ENCODE data around the gene CYP24A1.

CYP24A1 gene

DNA sequence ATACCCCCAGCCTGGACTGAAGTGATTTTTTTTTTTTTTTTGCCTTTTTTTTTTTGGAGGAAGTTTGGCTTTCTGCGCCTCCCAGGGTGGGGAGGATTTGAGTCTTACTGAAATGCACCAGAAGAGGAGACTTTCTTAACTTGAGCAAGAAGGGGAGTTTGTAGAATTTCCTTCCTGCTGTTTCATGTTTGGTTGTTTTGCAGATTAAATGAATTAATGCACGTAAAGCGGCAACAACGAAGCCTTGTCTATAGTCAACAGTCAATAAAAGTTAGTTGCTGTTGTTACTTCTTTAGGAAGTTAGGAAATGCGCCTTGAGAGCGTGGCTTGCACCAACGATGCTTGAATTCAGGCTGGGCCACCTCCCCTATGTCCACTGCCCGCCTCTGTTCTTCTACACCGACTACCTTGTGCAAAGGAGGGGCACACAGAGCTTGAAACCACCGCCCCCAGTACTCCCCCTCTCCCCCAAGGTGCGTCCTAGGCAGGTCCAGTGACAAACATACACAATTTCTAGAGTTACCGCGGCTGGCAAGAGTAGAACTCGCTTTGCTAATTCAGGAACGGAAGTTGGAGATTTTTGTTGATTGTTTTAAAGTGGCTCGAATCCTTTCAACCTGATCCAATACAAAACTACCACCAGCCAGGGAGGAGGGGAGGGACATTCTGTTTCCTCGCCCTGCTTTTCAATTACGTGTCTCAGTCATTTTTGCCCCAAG lies 830 bp upstream of the CYP24A1 start:
- TF ChIP-seq, protein P1, sequence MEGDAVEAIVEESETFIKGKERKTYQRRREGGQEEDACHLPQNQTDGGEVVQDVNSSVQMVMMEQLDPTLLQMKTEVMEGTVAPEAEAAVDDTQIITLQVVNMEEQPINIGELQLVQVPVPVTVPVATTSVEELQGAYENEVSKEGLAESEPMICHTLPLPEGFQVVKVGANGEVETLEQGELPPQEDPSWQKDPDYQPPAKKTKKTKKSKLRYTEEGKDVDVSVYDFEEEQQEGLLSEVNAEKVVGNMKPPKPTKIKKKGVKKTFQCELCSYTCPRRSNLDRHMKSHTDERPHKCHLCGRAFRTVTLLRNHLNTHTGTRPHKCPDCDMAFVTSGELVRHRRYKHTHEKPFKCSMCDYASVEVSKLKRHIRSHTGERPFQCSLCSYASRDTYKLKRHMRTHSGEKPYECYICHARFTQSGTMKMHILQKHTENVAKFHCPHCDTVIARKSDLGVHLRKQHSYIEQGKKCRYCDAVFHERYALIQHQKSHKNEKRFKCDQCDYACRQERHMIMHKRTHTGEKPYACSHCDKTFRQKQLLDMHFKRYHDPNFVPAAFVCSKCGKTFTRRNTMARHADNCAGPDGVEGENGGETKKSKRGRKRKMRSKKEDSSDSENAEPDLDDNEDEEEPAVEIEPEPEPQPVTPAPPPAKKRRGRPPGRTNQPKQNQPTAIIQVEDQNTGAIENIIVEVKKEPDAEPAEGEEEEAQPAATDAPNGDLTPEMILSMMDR (conservative IDR thresholded peaks at IDR 0.05; ENCODE audit: low read length), result no peak
- no peak overlapping the region for H3K4me3 ChIP-seq (ENCODE audit: low read length)
- DNase-seq (ENCODE audit: low read depth), result no peak

DNA sequence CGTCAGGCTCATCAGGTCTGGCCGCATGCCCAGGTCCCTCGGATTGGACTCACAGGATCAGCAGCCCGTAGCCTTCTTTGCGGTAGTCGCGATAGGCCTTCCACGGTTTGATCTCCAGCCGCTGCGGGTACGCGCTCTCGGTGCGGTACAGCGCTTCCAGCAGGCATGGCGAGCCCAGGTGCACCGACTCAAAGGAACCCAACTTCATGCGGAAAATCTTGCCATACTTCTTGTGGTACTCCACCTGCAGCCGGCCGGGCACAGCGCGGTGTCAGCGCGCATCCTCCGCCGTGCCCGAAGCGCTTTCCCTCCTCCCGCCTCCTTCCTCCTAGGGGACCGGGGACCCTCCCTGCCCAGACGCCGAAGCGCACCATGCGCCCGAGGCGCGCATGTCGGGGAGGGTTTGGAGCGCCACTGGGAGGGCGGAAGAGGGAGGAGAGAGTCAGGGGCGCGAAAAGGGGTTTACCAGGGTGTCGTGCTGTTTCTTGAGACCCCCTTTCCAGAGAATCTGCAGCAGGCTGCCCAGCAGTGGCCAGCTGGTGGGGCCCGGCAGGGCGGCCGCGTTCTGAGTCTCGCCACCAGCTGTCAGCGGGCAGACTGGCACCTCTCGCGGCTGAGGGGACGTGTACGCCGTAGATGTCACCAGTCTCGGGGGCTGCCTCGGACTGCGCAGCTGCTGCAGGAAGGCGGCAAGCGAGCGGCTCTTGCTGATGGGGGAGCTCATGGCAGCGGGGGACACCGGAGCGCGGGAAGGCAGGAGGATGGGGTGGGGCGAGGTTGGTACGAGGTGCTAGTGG lies 732 bp downstream of the CYP24A1 start:
- TF ChIP-seq, protein P1 (conservative IDR thresholded peaks at IDR 0.05; ENCODE audit: low read length), result no peak
- peak overlapping the region; percentile 35 for H3K4me3 ChIP-seq (ENCODE audit: low read length)

DNA sequence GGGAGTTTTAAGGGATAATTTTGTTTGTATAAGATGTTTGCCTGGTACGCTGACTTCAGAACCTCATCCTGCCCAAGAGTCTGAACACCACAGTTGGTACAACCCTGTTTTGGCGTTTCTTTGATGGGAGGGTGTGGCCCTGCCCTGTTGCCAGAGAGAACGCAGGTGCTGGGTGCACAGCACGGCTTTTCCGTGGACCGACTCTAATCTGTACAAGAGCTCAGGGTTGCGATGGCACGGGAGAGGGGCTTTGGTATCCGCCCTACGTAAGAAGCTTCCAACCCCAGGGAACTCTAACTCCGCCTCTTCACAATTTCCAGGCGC lies 1.3 kb downstream of the CYP24A1 start:
- DNase-seq (ENCODE audit: low read depth), result no peak
- H3K4me3 ChIP-seq (ENCODE audit: low read length), result no peak overlapping the region
- TF ChIP-seq, protein P1 (conservative IDR thresholded peaks at IDR 0.05; ENCODE audit: low read length), result no peak

More for the DNA sequence above, 732 bp downstream of the CYP24A1 start:
- no peak for DNase-seq (ENCODE audit: low read depth)

DNA sequence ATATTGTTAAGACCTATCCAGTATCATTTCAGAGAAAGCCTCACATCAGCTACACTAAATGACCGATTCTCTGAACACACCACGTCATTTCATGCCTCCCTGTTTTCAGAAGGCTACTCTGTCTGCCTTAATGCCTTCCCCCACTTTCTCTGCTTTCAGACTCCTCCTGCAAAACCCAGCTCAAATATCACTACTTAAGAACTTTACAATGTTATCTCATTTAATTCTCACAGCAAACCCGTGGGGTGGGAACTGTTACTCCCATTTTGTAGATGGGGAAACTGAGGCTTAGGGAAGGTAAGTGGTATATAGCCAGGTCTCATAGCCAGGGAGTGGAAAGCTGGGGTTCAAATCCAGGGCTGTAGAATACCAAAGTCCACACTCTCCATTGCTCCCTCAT lies 2.8 kb downstream of the CYP24A1 start:
- DNase-seq (ENCODE audit: low read depth), result no peak
- TF ChIP-seq, protein P1 (conservative IDR thresholded peaks at IDR 0.05; ENCODE audit: low read length), result no peak

DNA sequence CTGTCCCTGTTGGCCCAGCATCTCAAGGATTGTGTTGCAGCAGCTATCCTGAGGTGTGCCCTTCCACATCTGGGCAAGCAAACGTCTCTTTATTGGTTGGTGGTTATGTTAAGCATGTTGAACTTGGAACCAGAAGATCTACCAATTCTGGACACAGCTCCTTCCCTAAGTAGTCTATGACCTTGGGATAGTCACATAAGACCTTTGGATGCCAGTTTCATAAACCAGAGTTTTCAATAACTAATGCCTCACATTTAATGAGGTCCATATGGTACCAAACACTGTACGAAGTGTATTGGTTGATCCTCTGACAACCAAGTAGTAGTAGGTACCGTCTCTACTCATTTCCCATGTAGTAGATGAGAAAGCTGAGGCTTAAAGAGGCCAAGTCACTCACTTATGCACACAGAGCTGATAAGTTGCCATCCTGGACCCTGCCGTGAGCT lies 3.7 kb downstream of the CYP24A1 start:
- no peak overlapping the region for H3K4me3 ChIP-seq (ENCODE audit: low read length)
- DNase-seq (ENCODE audit: low read depth), result no peak
- TF ChIP-seq, protein P1 (conservative IDR thresholded peaks at IDR 0.05; ENCODE audit: low read length), result no peak

More for the DNA sequence above, 2.8 kb downstream of the CYP24A1 start:
- no peak overlapping the region for H3K4me3 ChIP-seq (ENCODE audit: low read length)

DNA sequence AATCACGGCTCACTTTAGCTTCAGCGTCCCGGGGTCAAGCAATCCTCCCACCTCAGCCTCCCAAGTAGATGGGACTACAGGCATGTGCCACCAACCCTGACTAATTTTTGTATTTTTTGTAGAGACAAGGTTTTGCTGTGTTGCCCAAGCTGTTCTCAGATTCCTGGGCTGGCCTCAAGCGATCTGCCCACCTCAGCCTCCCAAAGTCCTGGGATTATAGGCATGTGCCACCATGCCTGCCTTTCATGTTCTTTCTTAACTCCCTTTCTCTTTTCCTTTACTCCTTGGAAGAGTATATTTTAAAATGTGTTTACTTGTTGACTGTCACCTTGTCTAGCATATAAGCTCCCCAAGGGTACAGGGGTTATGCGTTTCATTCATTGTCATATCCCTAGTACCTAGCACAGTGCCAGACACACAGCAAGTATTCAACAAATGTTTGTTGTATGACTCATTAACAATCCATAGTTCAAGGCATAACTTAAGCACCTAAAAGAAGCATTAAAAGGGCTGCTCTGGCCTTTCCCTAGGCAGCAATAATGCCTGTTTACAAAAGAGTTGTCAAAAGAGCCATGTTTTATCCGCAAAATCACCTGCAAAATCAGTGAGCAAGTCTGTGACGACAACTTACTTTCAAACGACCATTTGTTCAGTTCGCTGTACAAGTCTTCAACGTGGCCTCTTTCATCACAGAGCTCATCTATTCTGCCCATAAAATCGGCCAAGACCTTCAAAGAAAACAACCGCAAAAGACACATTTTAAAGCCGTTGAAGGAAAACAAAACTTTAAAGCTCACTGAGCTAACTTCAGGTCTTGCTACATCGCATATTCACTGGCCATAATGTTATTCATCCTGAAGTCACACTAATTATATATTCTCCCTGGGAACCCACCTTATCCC lies 4.6 kb downstream of the CYP24A1 start:
- no peak for DNase-seq (ENCODE audit: low read depth)
- no peak overlapping the region for H3K4me3 ChIP-seq (ENCODE audit: low read length)
- TF ChIP-seq, protein P1 (conservative IDR thresholded peaks at IDR 0.05; ENCODE audit: low read length), result no peak
